Suprapubic skin (tissue), 4 donors: ENCODE data around the gene MAG. TPM values are rescaled to one million over a fixed set of nuclear protein-coding genes. Genes with fewer than 3 reads are reported as not detected.

Source experiments
- DNase-seq, 2 donors: peaks; one replicate each; pipeline ENCODE4 v3.0.0-alpha.2; 2019; ENCODE audit warnings: low spot score in 2 of 2
- H3K27ac ChIP-seq: fragments of 200-600 bp; sonication (generic); one replicate; pipeline ENCODE4 v1.5.1; 2019
- H3K27me3 ChIP-seq: fragments of 200-600 bp; sonication (generic); one replicate; pipeline ENCODE4 v1.5.1; 2019
- H3K36me3 ChIP-seq: fragments of 200-600 bp; sonication (generic); one replicate; pipeline ENCODE4 v1.5.1; 2019
- H3K4me1 ChIP-seq: fragments of 200-600 bp; sonication (generic); one replicate; pipeline ENCODE4 v1.5.1; 2019
- H3K4me3 ChIP-seq: fragments of 200-600 bp; sonication (generic); one replicate; pipeline ENCODE4 v1.5.1; 2019; ENCODE audit warnings: mild to moderate bottlenecking
- H3K9me3 ChIP-seq: fragments of 200-600 bp; sonication (generic); one replicate; pipeline ENCODE4 v1.5.1; 2019
- EP300 ChIP-seq: sonication (generic); formaldehyde crosslinking; IDR thresholded peaks from one replicate; pipeline ENCODE4 v1.6.1; 2017; ENCODE audit warnings: antibody characterized with exemption
- POLR2A ChIP-seq, 2 donors: fragments of 450-650 bp; IDR thresholded peaks; one replicate each; pipeline ENCODE4 v1.6.1; 2017; ENCODE audit warnings: antibody characterized with exemption in 2 of 2, mild to moderate bottlenecking in 2 of 2, moderate library complexity in 2 of 2
- POLR2AphosphoS5 ChIP-seq, 3 donors: sonication (generic); formaldehyde crosslinking; IDR thresholded peaks; one replicate each; pipeline ENCODE4 v1.6.1; 2017; ENCODE audit warnings: antibody characterized with exemption in 3 of 3
- WGBS: methylation state at CpG from one replicate; pipeline ENCODE4 v1.1.5; 2018; 5-methylcytosine and 5-hydroxymethylcytosine counted together
- total RNA-seq, 4 donors: library from RNA; depleted of rRNA; stranded (reverse); fragments of >200 nt; gene quantifications; one replicate each; pipeline ENCODE4 v1.1.0, GENCODE V29; 2016
- TF ChIP-seq, protein P1 (sequence below), 2 donors: fragments of 200-600 bp in 1 of 2; fragments of 450-650 bp in 1 of 2; sonication (generic) in 1 of 2; IDR thresholded peaks; one replicate each; pipeline ENCODE4 v1.5.1; 2016 to 2019; ENCODE audit warnings: antibody characterized with exemption in 2 of 2, mild to moderate bottlenecking in 1 of 2, moderate library complexity in 1 of 2

MAG gene
- total RNA-seq, 4 donors from 2014 or later = not detected

DNA sequence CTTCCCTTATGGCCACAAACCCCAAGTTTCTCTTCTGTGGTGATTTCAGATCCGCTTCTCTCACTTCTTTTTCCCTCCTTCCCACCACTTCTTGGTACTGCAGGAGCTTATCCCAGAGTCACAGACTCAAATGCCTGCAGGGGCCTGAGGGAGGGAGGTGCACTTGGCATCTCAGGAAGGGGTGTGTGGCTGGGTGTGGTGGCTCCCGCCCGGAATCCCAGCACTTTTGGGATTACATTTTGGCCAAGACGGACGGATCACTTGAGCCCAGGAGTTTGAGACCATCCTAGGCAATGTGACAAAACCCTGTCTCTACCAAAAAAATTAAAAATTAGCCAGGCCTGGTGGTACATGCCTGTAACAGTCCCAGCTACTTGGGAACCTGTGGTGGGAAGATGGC, 17.6 kb upstream of the MAG start:
- TF ChIP-seq POLR2AphosphoS5 (IDR thresholded peaks at IDR 0.05) = no peak
- TF ChIP-seq EP300 = no peak
- TF ChIP-seq POLR2A (IDR thresholded peaks at IDR 0.05) = no peak
- TF ChIP-seq, protein P1, sequence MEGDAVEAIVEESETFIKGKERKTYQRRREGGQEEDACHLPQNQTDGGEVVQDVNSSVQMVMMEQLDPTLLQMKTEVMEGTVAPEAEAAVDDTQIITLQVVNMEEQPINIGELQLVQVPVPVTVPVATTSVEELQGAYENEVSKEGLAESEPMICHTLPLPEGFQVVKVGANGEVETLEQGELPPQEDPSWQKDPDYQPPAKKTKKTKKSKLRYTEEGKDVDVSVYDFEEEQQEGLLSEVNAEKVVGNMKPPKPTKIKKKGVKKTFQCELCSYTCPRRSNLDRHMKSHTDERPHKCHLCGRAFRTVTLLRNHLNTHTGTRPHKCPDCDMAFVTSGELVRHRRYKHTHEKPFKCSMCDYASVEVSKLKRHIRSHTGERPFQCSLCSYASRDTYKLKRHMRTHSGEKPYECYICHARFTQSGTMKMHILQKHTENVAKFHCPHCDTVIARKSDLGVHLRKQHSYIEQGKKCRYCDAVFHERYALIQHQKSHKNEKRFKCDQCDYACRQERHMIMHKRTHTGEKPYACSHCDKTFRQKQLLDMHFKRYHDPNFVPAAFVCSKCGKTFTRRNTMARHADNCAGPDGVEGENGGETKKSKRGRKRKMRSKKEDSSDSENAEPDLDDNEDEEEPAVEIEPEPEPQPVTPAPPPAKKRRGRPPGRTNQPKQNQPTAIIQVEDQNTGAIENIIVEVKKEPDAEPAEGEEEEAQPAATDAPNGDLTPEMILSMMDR (IDR thresholded peaks at IDR 0.05) = no peak
- 40% methylated on average over 5 of the region's 5 CpGs for WGBS
- H3K36me3 ChIP-seq = peaks cover 86% of the 10 kb centered on the region
- no peaks in the 10 kb centered on the region for H3K9me3 ChIP-seq
- H3K4me1 ChIP-seq = peaks cover 24% of the 10 kb centered on the region
- no peak overlapping the region for H3K27ac ChIP-seq
- H3K27me3 ChIP-seq = no peaks in the 10 kb centered on the region
- H3K4me3 ChIP-seq = no peak overlapping the region
- no peak for DNase-seq

DNA sequence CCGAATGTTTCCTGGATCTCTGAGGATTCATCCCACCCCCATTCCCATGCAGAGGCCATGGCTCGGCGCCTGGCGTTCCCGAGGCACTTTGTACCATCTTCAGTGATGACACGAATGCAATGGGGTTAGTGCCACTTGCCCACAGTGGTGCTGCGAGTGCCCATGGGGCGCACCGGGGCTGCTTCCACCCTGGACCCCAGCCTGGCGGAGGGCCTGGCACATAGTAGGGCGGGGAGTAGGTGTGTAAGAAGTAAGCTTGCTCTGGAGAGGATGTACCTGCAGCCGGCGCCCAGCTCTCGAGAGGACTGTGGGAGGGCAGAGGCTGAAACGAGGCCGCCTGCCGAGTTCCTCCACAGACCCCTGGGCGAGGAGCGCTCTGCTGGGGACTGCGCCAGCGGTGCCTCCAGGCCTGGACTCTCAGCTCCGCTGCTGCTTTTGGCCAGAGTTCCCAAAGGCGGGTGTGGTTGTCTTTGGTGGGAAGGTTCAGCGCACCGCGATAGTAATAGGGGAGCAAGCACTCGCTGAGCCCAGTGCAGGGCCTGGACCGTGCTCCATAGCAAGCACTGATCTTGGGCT, 15.2 kb upstream of the MAG start:
- 82% methylated on average over 21 of the region's 28 CpGs for WGBS
- Histone ChIP-seq H3K4me3 (no peak overlapping the region), H3K27me3 (no peaks in the 10 kb centered on the region), H3K27ac (no peak overlapping the region), H3K4me1 (peaks cover 27% of the 10 kb centered on the region), H3K9me3 (no peaks in the 10 kb centered on the region), H3K36me3 (peaks cover 77% of the 10 kb centered on the region)
- no peak for TF ChIP-seq POLR2AphosphoS5 (IDR thresholded peaks at IDR 0.05)
- no peak for TF ChIP-seq POLR2A (IDR thresholded peaks at IDR 0.05)
- TF ChIP-seq, protein P1 (IDR thresholded peaks at IDR 0.05) = no peak
- TF ChIP-seq EP300 = no peak
- DNase-seq = no peak

DNA sequence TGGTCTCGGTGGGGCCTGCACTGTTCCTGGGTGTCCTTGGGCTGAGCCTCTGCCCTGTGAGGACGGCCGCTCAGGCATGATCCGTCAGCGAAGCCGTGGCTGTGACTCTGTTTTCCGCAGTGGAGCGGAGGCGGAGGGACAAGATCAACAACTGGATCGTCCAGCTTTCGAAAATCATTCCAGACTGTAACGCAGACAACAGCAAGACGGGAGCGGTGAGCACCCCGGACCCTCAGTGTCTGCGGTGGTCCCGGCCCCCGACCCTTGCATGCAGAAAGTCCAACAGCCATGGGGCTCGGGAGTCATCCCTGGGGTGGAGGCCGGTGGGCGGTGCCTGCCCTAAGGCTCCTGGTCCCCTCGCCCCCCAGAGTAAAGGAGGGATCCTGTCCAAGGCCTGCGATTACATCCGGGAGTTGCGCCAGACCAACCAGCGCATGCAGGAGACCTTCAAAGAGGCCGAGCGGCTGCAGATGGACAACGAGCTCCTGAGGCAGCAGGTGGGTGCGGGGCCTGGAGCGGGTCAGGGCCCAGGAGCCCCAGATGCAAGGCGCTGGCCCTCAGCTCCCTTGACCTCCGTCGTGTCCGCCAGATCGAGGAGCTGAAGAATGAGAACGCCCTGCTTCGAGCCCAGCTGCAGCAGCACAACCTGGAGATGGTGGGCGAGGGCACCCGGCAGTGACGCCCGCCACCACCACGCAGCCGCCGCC, 13.2 kb upstream of the MAG start:
- Histone ChIP-seq H3K9me3 (no peaks in the 10 kb centered on the region), H3K27me3 (peaks cover 5% of the 10 kb centered on the region), H3K4me3 (no peak overlapping the region), H3K4me1 (peaks cover 27% of the 10 kb centered on the region), H3K27ac (no peak overlapping the region), H3K36me3 (peaks cover 57% of the 10 kb centered on the region)
- TF ChIP-seq EP300 = no peak
- TF ChIP-seq, protein P1 (IDR thresholded peaks at IDR 0.05) = no peak
- TF ChIP-seq POLR2AphosphoS5 (IDR thresholded peaks at IDR 0.05) = no peak
- no peak for TF ChIP-seq POLR2A (IDR thresholded peaks at IDR 0.05)
- DNase-seq = no peak
- 93% methylated on average over 37 of the region's 45 CpGs for WGBS

DNA sequence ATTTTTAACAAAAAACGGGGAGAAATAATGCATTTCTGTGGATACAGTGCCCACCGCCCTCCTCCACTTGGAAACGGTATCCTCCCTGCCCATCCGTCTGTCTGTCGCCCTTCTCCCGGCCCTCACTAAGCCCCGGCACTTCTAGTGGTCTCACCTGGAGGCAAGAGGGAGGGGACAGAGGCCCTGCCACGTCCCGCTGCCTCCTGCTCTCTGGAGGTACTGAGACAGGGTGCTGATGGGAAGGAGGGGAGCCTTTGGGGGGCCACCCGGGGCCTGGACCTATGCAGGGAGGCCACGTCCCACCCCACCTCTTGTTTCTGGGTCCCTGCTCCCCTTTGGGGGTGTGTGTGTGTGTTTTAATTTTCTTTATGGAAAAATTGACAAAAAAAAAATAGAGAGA, 12.6 kb upstream of the MAG start:
- Histone ChIP-seq H3K9me3 (no peaks in the 10 kb centered on the region), H3K4me1 (peaks cover 21% of the 10 kb centered on the region), H3K27ac (no peak overlapping the region), H3K27me3 (peaks cover 5% of the 10 kb centered on the region), H3K36me3 (peaks cover 51% of the 10 kb centered on the region), H3K4me3 (no peak overlapping the region)
- 85% methylated on average over 10 of the region's 11 CpGs for WGBS
- TF ChIP-seq POLR2A (IDR thresholded peaks at IDR 0.05) = no peak
- no peak for TF ChIP-seq EP300
- TF ChIP-seq, protein P1 (IDR thresholded peaks at IDR 0.05) = no peak
- TF ChIP-seq POLR2AphosphoS5 (IDR thresholded peaks at IDR 0.05) = no peak
- DNase-seq = no peak

DNA sequence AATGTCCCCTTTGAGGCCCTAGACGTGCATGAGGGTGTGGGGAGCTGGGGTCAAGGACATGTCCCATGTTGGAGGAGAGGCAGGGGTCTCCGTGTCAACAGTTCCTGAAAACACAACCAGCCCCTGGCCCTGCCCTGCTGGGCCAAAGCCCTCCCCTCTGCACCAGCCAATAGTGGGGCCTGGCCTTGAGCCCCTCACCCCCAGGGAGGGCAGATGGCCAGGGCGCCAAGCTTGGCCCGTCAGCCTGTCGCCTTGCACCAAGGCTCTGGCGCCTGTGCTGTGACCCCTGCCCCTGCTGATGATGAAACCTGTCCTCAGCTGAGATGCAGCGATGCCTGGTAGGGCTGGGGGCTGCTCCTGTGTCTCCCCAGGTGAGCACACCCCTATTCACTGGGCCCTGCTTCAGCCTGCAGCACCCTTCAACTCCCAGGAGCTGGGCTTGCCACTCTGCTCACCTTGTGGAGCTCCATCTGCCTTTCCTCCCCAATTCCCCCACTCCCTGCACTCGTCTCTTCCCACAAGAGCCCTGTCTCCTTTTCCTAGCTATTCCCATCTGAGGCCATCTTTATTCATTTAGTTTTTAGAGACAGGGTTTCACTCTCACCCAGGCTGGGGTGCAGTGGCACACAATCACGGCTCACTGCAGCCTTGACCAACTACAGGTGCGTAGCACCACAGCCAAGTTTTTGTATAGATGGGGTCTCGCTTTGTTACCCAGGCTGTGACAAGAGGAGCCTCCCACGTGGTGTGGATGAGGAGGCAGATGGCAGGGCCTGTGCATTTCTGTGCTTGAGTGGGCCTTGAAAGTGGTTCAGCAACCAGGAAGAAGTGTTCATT, 11.8 kb upstream of the MAG start:
- Histone ChIP-seq H3K4me1 (peaks cover 21% of the 10 kb centered on the region), H3K36me3 (peaks cover 48% of the 10 kb centered on the region), H3K4me3 (no peak overlapping the region), H3K27me3 (peaks cover 5% of the 10 kb centered on the region), H3K27ac (no peak overlapping the region), H3K9me3 (no peaks in the 10 kb centered on the region)
- no peak for DNase-seq
- WGBS = 68% methylated on average over 7 of the region's 12 CpGs
- TF ChIP-seq, protein P1 (IDR thresholded peaks at IDR 0.05) = no peak
- no peak for TF ChIP-seq POLR2A (IDR thresholded peaks at IDR 0.05)
- no peak for TF ChIP-seq POLR2AphosphoS5 (IDR thresholded peaks at IDR 0.05)
- no peak for TF ChIP-seq EP300
